Hematopoietic multipotent progenitor cell treated with erythropoietin and hydrocortisone succinate and interleukin-3 and kit ligand, for 17 days (in vitro differentiated cells): ENCODE data around the gene SPDYE3.

Experiments
- DNase-seq: peaks from one replicate; pipeline ENCODE4 v3.0.0-alpha.2; 2015; ENCODE audit warnings: low spot score

Gene SPDYE3

DNA sequence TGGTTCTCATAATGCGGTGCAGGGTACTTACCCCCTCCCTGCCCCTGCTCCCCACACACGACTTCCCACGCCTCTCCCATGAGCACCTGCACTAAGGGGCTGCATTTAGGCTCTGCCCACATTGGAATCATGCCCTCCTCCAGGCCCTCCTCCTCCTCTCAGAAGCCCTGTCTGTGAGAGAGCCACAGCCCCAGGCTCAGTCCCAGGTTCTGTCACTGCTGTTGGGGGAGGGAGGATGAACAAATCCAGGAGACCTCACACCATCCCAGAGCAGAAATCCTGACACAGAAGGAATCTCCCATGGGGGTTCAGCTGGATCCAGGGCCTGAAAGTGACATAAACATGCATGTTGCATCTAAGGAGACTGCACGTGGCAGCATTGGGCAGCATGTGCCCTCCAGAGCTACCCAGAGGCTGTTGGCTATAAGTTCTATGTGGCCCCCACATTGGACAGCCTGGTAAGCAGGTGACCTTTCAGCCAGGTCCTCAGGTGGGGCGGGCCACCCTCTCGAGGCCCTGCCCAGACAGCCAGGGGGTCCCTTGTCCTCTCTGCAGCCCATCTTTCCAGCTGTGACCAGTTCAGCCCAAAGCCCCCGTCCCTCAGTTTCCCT, 64.2 kb downstream of the SPDYE3 start:
- no peak for DNase-seq
